ENCODE measurements around the gene TMEM212. TPM values are rescaled to one million over a fixed set of nuclear protein-coding genes. Genes with fewer than 3 reads are reported as not detected.

The TMEM212 gene
- total and polyA plus RNA-seq, 9 of the 15 experiments (the other 6 are each of a cell fraction or from before 2014, with no cell fraction given): not detected

DNA sequence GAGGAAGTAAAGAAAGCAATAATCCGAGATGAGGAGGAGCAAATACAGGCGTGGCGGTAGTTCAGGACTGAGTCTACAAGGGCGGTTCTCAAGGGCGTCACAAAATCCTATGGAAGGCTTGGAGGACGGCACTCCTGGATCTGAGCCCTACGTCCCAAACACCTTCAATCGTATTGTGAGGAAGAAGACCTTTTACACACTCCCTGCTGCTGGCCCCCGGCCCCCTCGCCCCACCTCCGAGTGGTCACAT is 33.6 kb upstream of the TMEM212 start (continued):
- TF ChIP-seq, protein P1, sequence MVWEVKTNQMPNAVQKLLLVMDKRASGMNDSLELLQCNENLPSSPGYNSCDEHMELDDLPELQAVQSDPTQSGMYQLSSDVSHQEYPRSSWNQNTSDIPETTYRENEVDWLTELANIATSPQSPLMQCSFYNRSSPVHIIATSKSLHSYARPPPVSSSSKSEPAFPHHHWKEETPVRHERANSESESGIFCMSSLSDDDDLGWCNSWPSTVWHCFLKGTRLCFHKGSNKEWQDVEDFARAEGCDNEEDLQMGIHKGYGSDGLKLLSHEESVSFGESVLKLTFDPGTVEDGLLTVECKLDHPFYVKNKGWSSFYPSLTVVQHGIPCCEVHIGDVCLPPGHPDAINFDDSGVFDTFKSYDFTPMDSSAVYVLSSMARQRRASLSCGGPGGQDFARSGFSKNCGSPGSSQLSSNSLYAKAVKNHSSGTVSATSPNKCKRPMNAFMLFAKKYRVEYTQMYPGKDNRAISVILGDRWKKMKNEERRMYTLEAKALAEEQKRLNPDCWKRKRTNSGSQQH (CRISPR knock-in tag; IDR thresholded peaks at IDR 0.05): 0 out of 2 replicates have a peak, but pooled peaks have one; percentile 54
- no peak for TF ChIP-seq NR1H2 (CRISPR knock-in tag; IDR thresholded peaks at IDR 0.05)
- TF ChIP-seq, protein P2, sequence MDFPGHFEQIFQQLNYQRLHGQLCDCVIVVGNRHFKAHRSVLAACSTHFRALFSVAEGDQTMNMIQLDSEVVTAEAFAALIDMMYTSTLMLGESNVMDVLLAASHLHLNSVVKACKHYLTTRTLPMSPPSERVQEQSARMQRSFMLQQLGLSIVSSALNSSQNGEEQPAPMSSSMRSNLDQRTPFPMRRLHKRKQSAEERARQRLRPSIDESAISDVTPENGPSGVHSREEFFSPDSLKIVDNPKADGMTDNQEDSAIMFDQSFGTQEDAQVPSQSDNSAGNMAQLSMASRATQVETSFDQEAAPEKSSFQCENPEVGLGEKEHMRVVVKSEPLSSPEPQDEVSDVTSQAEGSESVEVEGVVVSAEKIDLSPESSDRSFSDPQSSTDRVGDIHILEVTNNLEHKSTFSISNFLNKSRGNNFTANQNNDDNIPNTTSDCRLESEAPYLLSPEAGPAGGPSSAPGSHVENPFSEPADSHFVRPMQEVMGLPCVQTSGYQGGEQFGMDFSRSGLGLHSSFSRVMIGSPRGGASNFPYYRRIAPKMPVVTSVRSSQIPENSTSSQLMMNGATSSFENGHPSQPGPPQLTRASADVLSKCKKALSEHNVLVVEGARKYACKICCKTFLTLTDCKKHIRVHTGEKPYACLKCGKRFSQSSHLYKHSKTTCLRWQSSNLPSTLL (IDR thresholded peaks at IDR 0.05): no peak
- TF ChIP-seq REST (IDR thresholded peaks at IDR 0.05; ENCODE audit: borderline replicate concordance): no peak
- TF ChIP-seq REST (CRISPR knock-in tag; IDR thresholded peaks at IDR 0.05; ENCODE audit: low read depth): no peak
- no peak for TF ChIP-seq ZNF140 (CRISPR knock-in tag; IDR thresholded peaks at IDR 0.05)
- TF ChIP-seq ZEB2 (IDR thresholded peaks at IDR 0.05): no peak
- 0 out of 2 replicates have a peak, but pooled peaks have one; percentile 12 for TF ChIP-seq ZC3H4 (CRISPR knock-in tag; IDR thresholded peaks at IDR 0.05; ENCODE audit: borderline replicate concordance)
- TF ChIP-seq MAFG (tag; conservative IDR thresholded peaks at IDR 0.05): no peak
- TF ChIP-seq NEUROD1 (IDR thresholded peaks at IDR 0.05; ENCODE audit: borderline replicate concordance, low read depth, low read length, partially characterized antibody): no peak
- no peak for TF ChIP-seq E2F3 (CRISPR knock-in tag; IDR thresholded peaks at IDR 0.05)
- TF ChIP-seq, protein P3, sequence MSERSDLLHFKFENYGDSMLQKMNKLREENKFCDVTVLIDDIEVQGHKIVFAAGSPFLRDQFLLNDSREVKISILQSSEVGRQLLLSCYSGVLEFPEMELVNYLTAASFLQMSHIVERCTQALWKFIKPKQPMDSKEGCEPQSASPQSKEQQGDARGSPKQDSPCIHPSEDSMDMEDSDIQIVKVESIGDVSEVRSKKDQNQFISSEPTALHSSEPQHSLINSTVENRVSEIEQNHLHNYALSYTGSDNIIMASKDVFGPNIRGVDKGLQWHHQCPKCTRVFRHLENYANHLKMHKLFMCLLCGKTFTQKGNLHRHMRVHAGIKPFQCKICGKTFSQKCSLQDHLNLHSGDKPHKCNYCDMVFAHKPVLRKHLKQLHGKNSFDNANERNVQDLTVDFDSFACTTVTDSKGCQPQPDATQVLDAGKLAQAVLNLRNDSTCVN (CRISPR knock-in tag; IDR thresholded peaks at IDR 0.05): 0 out of 2 replicates have a peak, but pooled peaks have one; percentile 28
- no peak for TF ChIP-seq ZNF384 (IDR thresholded peaks at IDR 0.05; ENCODE audit: low read depth, low read length)
- no peak for TF ChIP-seq U2AF1 (optimal IDR thresholded peaks at IDR 0.05; ENCODE audit: low read depth, low read length)
- no peak for TF ChIP-seq HLTF (IDR thresholded peaks at IDR 0.05)
- no peak for TF ChIP-seq ARID1B (IDR thresholded peaks at IDR 0.05)
- no peak for TF ChIP-seq ZC3H8 (IDR thresholded peaks at IDR 0.05)
- 0 out of 2 replicates have a peak, but pooled peaks have one; percentile 19 for TF ChIP-seq DMBX1 (CRISPR knock-in tag; IDR thresholded peaks at IDR 0.05; ENCODE audit: borderline replicate concordance)
- no peak for TF ChIP-seq NCOA1 (IDR thresholded peaks at IDR 0.05; ENCODE audit: low read depth)
